Uterus (tissue), 4 donors: ENCODE results near the gene ALOX15B. TPM values are rescaled to one million over a fixed set of nuclear protein-coding genes. Genes with fewer than 3 reads are reported as not detected.

Experiments used
- DNase-seq, 2 donors: peaks; one replicate each; pipeline ENCODE4 v3.0.0-alpha.2; 2019 to 2020
- H3K27ac ChIP-seq, 2 donors: fragments of 200-600 bp; sonication (generic); 1 replicate in 1 of 2; 2 replicates in 1 of 2; pipeline ENCODE4 v1.5.1; 2016 to 2018
- H3K27me3 ChIP-seq, 2 donors: fragments of 200-600 bp; sonication (generic); one replicate each; pipeline ENCODE4 v1.5.1; 2018 to 2019; ENCODE audit warnings: control low read depth in 1 of 2
- H3K36me3 ChIP-seq, 2 donors: fragments of 200-600 bp; sonication (generic); one replicate each; pipeline ENCODE4 v1.5.1; 2019; ENCODE audit warnings: control low read depth in 1 of 2
- H3K4me1 ChIP-seq, 2 donors: fragments of 200-600 bp; sonication (generic); one replicate each; pipeline ENCODE4 v1.5.1; 2018 to 2019; ENCODE audit warnings: control low read depth in 1 of 2
- H3K4me3 ChIP-seq, 2 donors: fragments of 200-600 bp; sonication (generic); 1 replicate in 1 of 2; 2 replicates in 1 of 2; pipeline ENCODE4 v1.5.1; 2018 to 2019; ENCODE audit warnings: mild to moderate bottlenecking in 1 of 2
- H3K9me3 ChIP-seq, 2 donors: fragments of 200-600 bp; sonication (generic); one replicate each; pipeline ENCODE4 v1.5.1; 2019; ENCODE audit warnings: control low read depth in 1 of 2
- CTCF ChIP-seq, 4 experiments: fragments of 200-600 bp in 2 of 4; fragments of 450-650 bp in 2 of 4; sonication (generic) in 2 of 4; IDR thresholded peaks; one replicate each; pipeline ENCODE4 v1.5.1; 2016 to 2019; ENCODE audit warnings: antibody characterized with exemption in 4 of 4, mild to moderate bottlenecking in 2 of 4, moderate library complexity in 1 of 4
- POLR2A ChIP-seq, 2 donors: fragments of 450-650 bp; IDR thresholded peaks; one replicate each; pipeline ENCODE4 v1.6.1; 2016; ENCODE audit warnings: antibody characterized with exemption in 2 of 2, mild to moderate bottlenecking in 1 of 2, moderate library complexity in 1 of 2
- intact Hi-C: fragments of 100-400 bp; cut with DNase I; formaldehyde crosslinking; loops from one replicate; pipeline ENCODE4 v1.15.1; 2023; ENCODE audit warnings: low total_unique reads
- microRNA-seq: library from miRNA; unstranded; fragments of <30 nt; microRNA quantifications from one replicate; pipeline ENCODE4, GENCODE V29; 2016; ENCODE audit warnings: borderline microRNAs expressed, borderline replicate concordance
- small RNA-seq: library from RNA; depleted of rRNA; stranded (forward); fragments of <200 nt; gene quantifications from one replicate; pipeline ENCODE3, GENCODE V24; 2016
- total RNA-seq, 4 donors: library from RNA; depleted of rRNA in 3 of 4; stranded (reverse); fragments of >200 nt in 3 of 4; gene quantifications; one replicate each; pipeline versions ENCODE4 v1.1.0 to v1.2.4, GENCODE V29; 2014 to 2023
- donor health status: DM: yes; HTN: yes; CAD: no.

The ALOX15B gene
- total RNA-seq, 4 donors from 2014 or later = 0.14 to 1.5 (median 0.24) TPM; not detected in 1

DNA sequence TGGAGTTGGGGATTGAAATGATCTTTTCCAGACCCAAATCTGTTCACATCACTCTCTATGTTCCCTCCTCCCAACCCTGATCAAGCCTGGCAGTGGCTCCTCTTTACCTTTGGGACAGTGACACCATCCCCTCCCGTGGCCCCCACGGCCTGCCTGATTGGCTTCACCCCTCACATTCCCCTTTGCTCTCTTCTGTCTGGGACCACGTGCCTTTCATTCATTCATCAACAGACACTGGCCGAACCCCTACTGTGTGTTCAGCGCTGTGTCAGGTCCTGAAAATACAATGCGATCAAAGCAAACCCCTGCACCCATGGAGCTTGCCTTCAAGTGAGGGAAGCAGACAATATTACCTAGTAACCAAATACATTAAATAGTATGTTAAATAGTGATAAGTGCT, 50.9 kb downstream of the ALOX15B start:
- intact Hi-C loops = no loop called here

DNA sequence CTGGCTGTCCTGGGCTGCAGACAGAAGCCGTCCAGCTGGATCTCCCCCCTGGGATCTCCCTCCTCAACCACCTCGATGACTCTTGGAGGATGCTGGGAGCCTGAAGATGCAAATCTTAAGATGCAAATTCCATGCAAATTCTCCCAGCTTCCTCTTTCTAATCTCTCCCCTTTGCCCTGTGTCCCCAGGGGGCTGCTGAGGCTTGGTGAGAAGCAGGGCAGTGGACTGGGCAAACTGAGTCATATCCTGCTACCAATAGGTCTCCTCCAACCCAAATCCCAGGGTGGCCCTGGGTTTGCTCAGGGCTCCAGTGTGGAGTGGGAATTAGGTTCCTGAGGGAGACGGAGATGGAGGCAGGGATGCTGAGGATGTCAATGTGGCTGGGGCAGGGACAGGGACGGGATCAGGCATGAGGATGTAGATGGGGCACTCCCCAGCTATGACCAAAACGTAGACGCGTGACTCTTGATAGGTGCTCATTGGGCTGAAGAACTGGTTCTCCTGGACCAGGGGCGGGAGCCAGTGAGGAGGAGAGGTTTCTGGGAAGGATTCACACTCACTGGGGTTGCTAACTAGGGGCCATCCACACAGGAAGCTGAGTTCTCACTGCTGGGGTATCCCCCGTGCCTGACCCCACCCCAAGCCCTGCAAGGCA, 52.3 kb downstream of the ALOX15B start:
- no peak overlapping the region for H3K27ac ChIP-seq
- no peak overlapping the region for H3K4me3 ChIP-seq
- intact Hi-C loops = no loop called here
- TF ChIP-seq CTCF (IDR thresholded peaks at IDR 0.05) (no peak), POLR2A (IDR thresholded peaks at IDR 0.05) (no peak)
- H3K4me1 ChIP-seq = no peaks in the 10 kb centered on the region
- no peaks in the 10 kb centered on the region for H3K36me3 ChIP-seq
- no peaks in the 10 kb centered on the region for H3K9me3 ChIP-seq
- no peaks in the 10 kb centered on the region for H3K27me3 ChIP-seq
- no peak for DNase-seq

More for the DNA sequence above, 50.9 kb downstream of the ALOX15B start:
- no peak overlapping the region for H3K4me3 ChIP-seq
- no peaks in the 10 kb centered on the region for H3K36me3 ChIP-seq
- no peak for TF ChIP-seq CTCF (IDR thresholded peaks at IDR 0.05)
- TF ChIP-seq POLR2A (IDR thresholded peaks at IDR 0.05) = no peak
- H3K27ac ChIP-seq = no peak overlapping the region
- H3K4me1 ChIP-seq = no peaks in the 10 kb centered on the region
- H3K27me3 ChIP-seq = no peaks in the 10 kb centered on the region
- no peaks in the 10 kb centered on the region for H3K9me3 ChIP-seq
- no peak for DNase-seq

DNA sequence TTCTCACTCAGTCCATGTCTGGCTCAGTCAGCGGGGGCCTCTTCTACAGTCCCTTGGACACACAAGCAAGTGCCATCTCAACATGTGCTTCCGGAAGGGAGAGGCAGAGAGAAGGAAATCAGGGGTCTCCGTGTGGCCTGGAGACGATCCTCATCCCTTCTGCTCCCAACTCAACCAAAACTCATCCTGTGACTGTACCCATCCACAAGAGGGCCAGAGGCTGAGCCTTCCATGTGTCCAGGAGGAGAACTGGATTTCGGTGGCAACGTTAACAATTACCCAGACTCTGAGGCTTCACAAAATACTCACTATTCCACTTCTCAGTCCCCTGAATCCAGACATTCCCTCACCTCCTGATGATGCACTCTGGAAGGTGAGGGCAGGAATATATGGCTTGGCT, 56.5 kb downstream of the ALOX15B start:
- Histone ChIP-seq H3K9me3 (no peaks in the 10 kb centered on the region), H3K27me3 (no peaks in the 10 kb centered on the region)
- intact Hi-C loops = no loop called here

DNA sequence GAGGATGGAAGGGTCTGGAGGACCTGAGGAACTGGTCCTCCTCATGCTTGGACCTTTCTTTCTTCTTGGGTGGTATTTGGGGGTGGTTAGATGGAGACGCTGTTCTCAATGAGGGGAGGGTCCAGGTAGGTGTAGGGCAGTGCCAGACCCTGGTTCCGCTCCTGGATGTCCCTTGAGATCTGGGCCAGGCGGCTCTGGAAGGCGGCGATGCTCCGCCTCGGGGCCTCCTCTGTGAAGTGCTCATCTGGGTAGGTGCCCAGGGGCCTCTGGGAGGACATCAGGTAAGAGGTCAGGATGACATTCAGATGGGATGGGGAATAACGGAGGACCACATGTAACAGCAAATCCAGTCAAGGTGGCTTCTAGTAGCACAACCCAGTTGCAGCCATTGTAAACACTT, 57.7 kb downstream of the ALOX15B start:
- Histone ChIP-seq H3K27ac (no peak overlapping the region), H3K4me1 (no peaks in the 10 kb centered on the region), H3K36me3 (no peaks in the 10 kb centered on the region), H3K27me3 (no peaks in the 10 kb centered on the region), H3K9me3 (no peaks in the 10 kb centered on the region), H3K4me3 (no peak overlapping the region)
- DNase-seq = no peak
- intact Hi-C loops = no loop called here
- TF ChIP-seq POLR2A (IDR thresholded peaks at IDR 0.05) (no peak), CTCF (IDR thresholded peaks at IDR 0.05) (no peak)

More for the DNA sequence above, 56.5 kb downstream of the ALOX15B start:
- Histone ChIP-seq H3K4me3 (no peak overlapping the region), H3K27ac (no peak overlapping the region), H3K4me1 (no peaks in the 10 kb centered on the region), H3K36me3 (no peaks in the 10 kb centered on the region)
- TF ChIP-seq POLR2A (IDR thresholded peaks at IDR 0.05) (no peak), CTCF (IDR thresholded peaks at IDR 0.05) (no peak)
- DNase-seq = no peak

Small RNA genes within 50 kb of the gene (microRNA-seq; reads per million reads assigned to microRNA genes)
- not detected for gene MIR4314

Small RNA genes within 50 kb of the gene (small RNA-seq; reads per million reads assigned to genes)
- gene MIR4314 = not detected

Other genes with a start within 250 kb of the ALOX15B start
- gene KDM6B, start 204.8 kb upstream of the ALOX15B start, total RNA-seq = 10 to 100 TPM in 1 of 4 donors, 1 to 10 TPM in 3; 2.6 to 47.9 (median 4.4) TPM
- 10 to 100 TPM in 3 of 4 donors, 1 to 10 TPM in 1; 7.3 to 68.1 (median 28.1) TPM for gene TMEM88, start 184.0 kb upstream of the ALOX15B start, total RNA-seq
- 10 to 100 TPM in 3 of 4 donors, 1 to 10 TPM in 1; 3.6 to 94.7 (median 48.1) TPM for gene NAA38, start 181.5 kb upstream of the ALOX15B start, total RNA-seq
- gene CYB5D1, start 181.1 kb upstream of the ALOX15B start, total RNA-seq = 10 to 100 TPM in 3 of 4 donors, 1 to 10 TPM in 1; 3.1 to 17.6 (median 16.2) TPM
- gene CHD3, start 150.3 kb upstream of the ALOX15B start, total RNA-seq = 100 to 1,000 TPM in 3 of 4 donors, 10 to 100 TPM in 1; 81.0 to 165 (median 133) TPM
- 1 to 10 TPM in 3 of 4 donors, under 1 TPM in 1; under 0.01 to 9.8 (median 5.3) TPM for gene RNF227, start 122.8 kb upstream of the ALOX15B start, total RNA-seq
- 10 to 100 TPM in 2 of 4 donors, 1 to 10 TPM in 1, not detected in 1; 3.4 to 32.7 (median 19.5) TPM for gene KCNAB3, start 109.2 kb upstream of the ALOX15B start, total RNA-seq
- 10 to 100 TPM; 24.1 to 67.5 (median 27.8) TPM for gene TRAPPC1, start 107.1 kb upstream of the ALOX15B start, total RNA-seq
- gene CNTROB, start 106.9 kb upstream of the ALOX15B start, total RNA-seq = 10 to 100 TPM in 3 of 4 donors, 1 to 10 TPM in 1; 7.1 to 58.5 (median 26.1) TPM
- under 1 TPM in 1 of 4 donors, not detected in 3; 0.14 TPM for gene GUCY2D, start 36.4 kb upstream of the ALOX15B start, total RNA-seq
- not detected for gene ALOX12B, start 48.7 kb downstream of the ALOX15B start, total RNA-seq
- gene ALOXE3, start 79.5 kb downstream of the ALOX15B start, total RNA-seq = under 1 TPM in 1 of 4 donors, not detected in 3; 0.26 TPM
- gene HES7, start 85.0 kb downstream of the ALOX15B start, total RNA-seq = under 1 TPM in 1 of 4 donors, not detected in 3; 0.61 TPM
- 100 to 1,000 TPM in 3 of 4 donors, 10 to 100 TPM in 1; 20.0 to 396 (median 163) TPM for gene PER1, start 113.3 kb downstream of the ALOX15B start, total RNA-seq
- 100 to 1,000 TPM in 1 of 4 donors, 10 to 100 TPM in 2, 1 to 10 TPM in 1; 6.7 to 150 (median 14.1) TPM for gene VAMP2, start 123.9 kb downstream of the ALOX15B start, total RNA-seq
- 10 to 100 TPM in 3 of 4 donors, under 1 TPM in 1; 0.77 to 42.6 (median 25.1) TPM for gene TMEM107, start 137.3 kb downstream of the ALOX15B start, total RNA-seq
- 1 to 10 TPM in 3 of 4 donors, under 1 TPM in 1; under 0.01 to 9.0 (median 6.1) TPM for gene BORCS6, start 151.1 kb downstream of the ALOX15B start, total RNA-seq
- 10 to 100 TPM in 1 of 4 donors, not detected in 3; 12.8 TPM for gene AURKB, start 171.5 kb downstream of the ALOX15B start, total RNA-seq
- gene CTC1, start 209.0 kb downstream of the ALOX15B start, total RNA-seq = 10 to 100 TPM in 3 of 4 donors, 1 to 10 TPM in 1; 8.2 to 83.0 (median 20.0) TPM
- 10 to 100 TPM; 13.6 to 54.0 (median 40.0) TPM for gene PFAS, start 210.2 kb downstream of the ALOX15B start, total RNA-seq
- gene RANGRF, start 249.6 kb downstream of the ALOX15B start, total RNA-seq = 10 to 100 TPM in 2 of 4 donors, 1 to 10 TPM in 2; 5.1 to 39.6 (median 16.4) TPM